Measurements from ENCODE around the gene NWD2. TPM values are rescaled to one million over a fixed set of nuclear protein-coding genes. Genes with fewer than 3 reads are reported as not detected.
A peak's percentile ranks its signal among the peaks of the same experiment; 100 is the strongest.

NWD2 gene
- polyA plus RNA-seq, 3 donors: not detected

- no peak overlapping the region for H3K27ac ChIP-seq (ENCODE audit: low read depth in 1 of 2, low read length in 2 of 2)
- peaks cover 4% of the 10 kb centered on the region in 2 donors for H3K36me3 Mint-ChIP-seq
- H3K9ac ChIP-seq (ENCODE audit: insufficient read depth, low read length, poor library complexity, severe bottlenecking): no peak overlapping the region
- H3K9me3 Mint-ChIP-seq: peaks cover 0 to 4% (median 0%) of the 10 kb centered on the region in 7 donors
- no peaks in the 10 kb centered on the region for H3K79me2 ChIP-seq (ENCODE audit: insufficient read depth, low read length)
- no peak for TF ChIP-seq CTCF (IDR thresholded peaks at IDR 0.05)
- peak overlapping the region; percentile 92 for H3K4me2 ChIP-seq (replicated peaks; ENCODE audit: extremely low read depth, low read length, poor library complexity, severe bottlenecking)
- peaks cover 16% of the 10 kb centered on the region for H3K4me1 Mint-ChIP-seq
- peaks cover 13 to 16% of the 10 kb centered on the region in 2 donors for H3K4me1 ChIP-seq (ENCODE audit: control insufficient read depth in 1 of 2, insufficient read depth in 2 of 2, low read length in 2 of 2)
- peak overlapping the region; percentile 92 for H2AFZ ChIP-seq (ENCODE audit: insufficient read depth, low read depth, low read length, poor library complexity, severe bottlenecking)
- peak overlapping the region in 1 of 3 experiments; percentile 81 for H3K4me3 ChIP-seq (replicated peaks in 1 of 3; ENCODE audit: low read depth in 2 of 3, low read length in 3 of 3)
- H4K20me1 ChIP-seq (ENCODE audit: insufficient read depth, low read length): no peaks in the 10 kb centered on the region
- H3K27ac Mint-ChIP-seq: no peak overlapping the region
- no peaks in the 10 kb centered on the region for H3K36me3 ChIP-seq (replicated peaks in 1 of 2; ENCODE audit: control insufficient read depth in 1 of 2, insufficient read depth in 2 of 2, low read length in 2 of 2)
- H3K27me3 Mint-ChIP-seq (ENCODE audit: low read depth in 3 of 3): peaks cover 41 to 55% (median 48%) of the 10 kb centered on the region in 3 donors
- intact Hi-C loops (cut with micrococcal nuclease): loop anchor here in 1 of 2 donors (5.0 kb wide), 1 partner anchor 113 kb away; no protein-coding TSS in a partner anchor
- H3K9me3 ChIP-seq (replicated peaks in 1 of 2; ENCODE audit: control insufficient read depth in 1 of 2, insufficient read depth in 1 of 2, low read length in 2 of 2): no peaks in the 10 kb centered on the region
- no peak for DNase-seq
- peaks cover 36 to 54% of the 10 kb centered on the region in 2 donors for H3K27me3 ChIP-seq (ENCODE audit: control insufficient read depth in 2 of 2, insufficient read depth in 2 of 2, low read length in 2 of 2)
- H3K4me3 Mint-ChIP-seq: peak overlapping the region; percentile 43 to 87
- WGBS (ENCODE audit: insufficient coverage): 8% methylated on average over 21 of the region's 32 CpGs
Measured at GRCh38 chr4:37453999-37454800, 209.7 kb downstream of the NWD2 start.

- no peaks in the 10 kb centered on the region for H3K79me2 ChIP-seq (ENCODE audit: insufficient read depth, low read length)
- DNase-seq: no peak
- Mint-ChIP-seq H3K27me3 (ENCODE audit: low read depth in 3 of 3) (peaks cover 41 to 55% (median 48%) of the 10 kb centered on the region in 3 donors), H3K9me3 (peaks cover 0 to 4% (median 0%) of the 10 kb centered on the region in 7 donors), H3K4me1 (peaks cover 16% of the 10 kb centered on the region), H3K4me3 (peak overlapping the region in 1 of 2 donors; percentile 72), H3K36me3 (peaks cover 4% of the 10 kb centered on the region in 2 donors), H3K27ac (no peak overlapping the region)
- TF ChIP-seq CTCF (IDR thresholded peaks at IDR 0.05): no peak
- H3K27me3 ChIP-seq (ENCODE audit: control insufficient read depth in 2 of 2, insufficient read depth in 2 of 2, low read length in 2 of 2): peaks cover 34 to 54% of the 10 kb centered on the region in 2 donors
- no peak overlapping the region for H2AFZ ChIP-seq (ENCODE audit: insufficient read depth, low read depth, low read length, poor library complexity, severe bottlenecking)
- H3K4me2 ChIP-seq (replicated peaks; ENCODE audit: extremely low read depth, low read length, poor library complexity, severe bottlenecking): no peak overlapping the region
- H3K36me3 ChIP-seq (replicated peaks in 1 of 2; ENCODE audit: control insufficient read depth in 1 of 2, insufficient read depth in 2 of 2, low read length in 2 of 2): no peaks in the 10 kb centered on the region
- intact Hi-C loops (cut with micrococcal nuclease): no loop called here
- H3K9ac ChIP-seq (ENCODE audit: insufficient read depth, low read length, poor library complexity, severe bottlenecking): no peak overlapping the region
- H3K4me1 ChIP-seq (ENCODE audit: control insufficient read depth in 1 of 2, insufficient read depth in 2 of 2, low read length in 2 of 2): peaks cover 13 to 16% of the 10 kb centered on the region in 2 donors
- WGBS (ENCODE audit: insufficient coverage): 98% methylated on average over 8 of the region's 11 CpGs
- H3K9me3 ChIP-seq (replicated peaks in 1 of 2; ENCODE audit: control insufficient read depth in 1 of 2, insufficient read depth in 1 of 2, low read length in 2 of 2): no peaks in the 10 kb centered on the region
- no peak overlapping the region for H3K4me3 ChIP-seq (replicated peaks in 1 of 3; ENCODE audit: low read depth in 2 of 3, low read length in 3 of 3)
- no peak overlapping the region for H3K27ac ChIP-seq (ENCODE audit: low read depth in 1 of 2, low read length in 2 of 2)
- no peaks in the 10 kb centered on the region for H4K20me1 ChIP-seq (ENCODE audit: insufficient read depth, low read length)
Measured at GRCh38 chr4:37455301-37456131, 211.0 kb downstream of the NWD2 start.
